Mucosa of descending colon (tissue), 3 donors: ENCODE results near the gene HLA-DOB. TPM values are rescaled to one million over a fixed set of nuclear protein-coding genes. Genes with fewer than 3 reads are reported as not detected.

ENCODE experiments used
- ATAC-seq: fragments of 200-7000 bp; cut with Tn5 transposase; one replicate; pipeline ENCODE4 v1.9.1; 2020; ENCODE audit warnings: mild to moderate bottlenecking, moderate library complexity
- DNase-seq, 3 donors: peaks; one replicate each; pipeline ENCODE4 v3.0.0-alpha.2; 2020
- H3K36me3 ChIP-seq: fragments of 200-600 bp; one replicate; pipeline ENCODE4 v1.8.0; 2021; ENCODE audit warnings: low read depth, mild to moderate bottlenecking
- H3K4me1 ChIP-seq: fragments of 200-600 bp; one replicate; pipeline ENCODE4 v1.8.0; 2021; ENCODE audit warnings: low read depth, mild to moderate bottlenecking
- H3K4me3 ChIP-seq: fragments of 200-600 bp; one replicate; pipeline ENCODE4 v1.8.0; 2021; ENCODE audit warnings: mild to moderate bottlenecking
- H3K9me3 ChIP-seq: fragments of 200-600 bp; one replicate; pipeline ENCODE4 v1.8.0; 2021; ENCODE audit warnings: mild to moderate bottlenecking
- CTCF ChIP-seq: fragments of 200-600 bp; IDR thresholded peaks from one replicate; pipeline ENCODE4 v1.8.0; 2022; ENCODE audit warnings: antibody characterized with exemption, mild to moderate bottlenecking
- intact Hi-C, 2 donors: fragments of 100-400 bp; cut with DNase I in 1 of 2; cut with micrococcal nuclease in 1 of 2; formaldehyde crosslinking; loops; one replicate each; pipeline versions ENCODE4 v1.11.0 to v1.11.1; 2022; cut with DNase I, micrococcal nuclease
- total RNA-seq, 3 donors: library from RNA; stranded (reverse); fragmentation: NEBNext Ultra II Directional in 2 of 3; extraction: Animal tissue kit (Norgen Biotek cat#: 25700) in 2 of 3; gene quantifications; one replicate each; pipeline versions ENCODE4 v1.2.1 to v1.2.4, GENCODE V29; 2021 to 2023
- donor health status: DM: no; HTN: no; CAD: no; lungs with moderate emphysema.
- donor health status: DM: no; HTN: no; CAD: no.
- donor health status: DM: no; HTN: yes; CAD: no.

The HLA-DOB gene
- total RNA-seq, 3 donors from 2014 or later: 0.38 to 0.87 TPM; not detected in 1

- peak; percentile 48 for ATAC-seq
- no peak for TF ChIP-seq CTCF
- peak; percentile 63 to 81 (median 69) for DNase-seq
- no peaks in the 10 kb centered on the region for H3K9me3 ChIP-seq
- intact Hi-C loops: no loop called here
- peaks cover 7% of the 10 kb centered on the region for H3K36me3 ChIP-seq
- peaks cover 24% of the 10 kb centered on the region for H3K4me1 ChIP-seq
- H3K4me3 ChIP-seq: peak overlapping the region; percentile 97
Measured at GRCh38 chr6:32852844-32853540, 36.2 kb upstream of the HLA-DOB start.

- Histone ChIP-seq H3K4me3 (peak overlapping the region; percentile 97), H3K4me1 (peaks cover 24% of the 10 kb centered on the region), H3K9me3 (no peaks in the 10 kb centered on the region), H3K36me3 (peaks cover 9% of the 10 kb centered on the region)
- TF ChIP-seq CTCF: no peak
- DNase-seq: peak; percentile 67 to 73 (median 71)
- intact Hi-C loops: no loop called here
- ATAC-seq: peak; percentile 5
Measured at GRCh38 chr6:32852018-32852843, 35.4 kb upstream of the HLA-DOB start.

DNA sequence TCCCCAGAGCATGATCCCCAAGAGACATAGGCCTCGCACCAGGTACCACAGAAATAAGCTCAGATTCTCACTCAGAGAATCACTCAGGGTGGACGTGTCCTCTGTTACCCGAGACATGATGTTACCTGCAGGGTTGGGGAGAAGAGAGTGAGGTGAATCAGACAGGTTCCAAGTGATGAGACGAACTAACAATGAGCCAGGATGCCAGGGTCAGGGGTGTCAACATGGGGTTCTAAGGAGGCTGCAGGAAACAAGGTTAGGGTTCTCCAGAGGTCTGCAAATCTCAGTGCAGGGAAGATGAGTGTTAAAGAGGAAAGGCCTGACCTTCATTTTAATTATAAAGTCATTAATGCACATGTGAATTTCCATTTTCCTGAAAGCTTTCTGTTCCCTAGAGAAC, 34.2 kb upstream of the HLA-DOB start:
- no peak for TF ChIP-seq CTCF
- DNase-seq (no peak), ATAC-seq (no peak)
- intact Hi-C loops: no loop called here
- no peak overlapping the region for H3K4me3 ChIP-seq
- peaks cover 24% of the 10 kb centered on the region for H3K4me1 ChIP-seq
- H3K9me3 ChIP-seq: no peaks in the 10 kb centered on the region
- peaks cover 9% of the 10 kb centered on the region for H3K36me3 ChIP-seq

GRCh38 chr6:32849126-32849525, 32.3 kb upstream of the HLA-DOB start:
- intact Hi-C loops: no loop called here
- Histone ChIP-seq H3K4me3 (no peak overlapping the region), H3K4me1 (peaks cover 24% of the 10 kb centered on the region), H3K9me3 (no peaks in the 10 kb centered on the region), H3K36me3 (peaks cover 9% of the 10 kb centered on the region)
- no peak for ATAC-seq
- no peak for DNase-seq
- TF ChIP-seq CTCF: no peak

DNA sequence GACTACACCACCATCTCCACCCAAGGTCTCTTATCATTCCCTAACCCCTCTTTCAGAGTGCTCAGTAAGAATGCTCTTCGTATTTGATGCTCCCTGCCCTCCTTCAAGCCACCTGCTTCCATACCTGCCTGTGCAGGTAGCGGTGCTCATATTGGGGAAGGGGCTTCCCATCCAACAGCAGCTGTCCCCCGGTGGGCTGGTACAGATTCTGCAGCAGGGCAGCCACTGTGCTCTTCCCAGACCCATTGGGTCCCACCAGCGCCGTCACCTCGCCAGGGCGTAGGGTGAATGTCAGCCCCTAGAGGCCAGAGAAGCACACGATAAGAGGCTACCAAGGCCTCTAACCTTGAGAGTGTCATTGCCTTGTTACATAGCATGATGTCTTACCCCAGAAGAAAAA, 31.0 kb upstream of the HLA-DOB start:
- ATAC-seq (no peak), DNase-seq (no peak)
- Histone ChIP-seq H3K36me3 (peaks cover 9% of the 10 kb centered on the region), H3K4me1 (peaks cover 29% of the 10 kb centered on the region), H3K9me3 (no peaks in the 10 kb centered on the region), H3K4me3 (no peak overlapping the region)
- no peak for TF ChIP-seq CTCF
- intact Hi-C loops: no loop called here
